ENCODE data around the gene CEP89. TPM values are rescaled to one million over a fixed set of nuclear protein-coding genes. Genes with fewer than 3 reads are reported as not detected.
"Not testable (repeated sequence)": the region's sequence is repeated elsewhere in the genome, so short reads cannot be mapped to it uniquely, and the experiment has no call there.

CEP89 gene
- 18.3 TPM for polyA plus RNA-seq (ENCODE audit: insufficient read length)

- DNase-seq, result peak; percentile 99
Measured at GRCh38 chr19:32971715-32972540, at the start of gene CEP89, which contains the start of gene FAAP24. TSS of gene CEP89 (minus strand) at chr19:32971958. CDS start at chr19:32971874, 84 bp downstream. TSS of gene FAAP24 (plus strand) at chr19:32972242. CDS start at chr19:32973197, 955 bp downstream.

- not testable (repeated sequence) for DNase-seq
Measured at GRCh38 chr19:33010891-33011290, 39.1 kb upstream of the CEP89 start.

DNA sequence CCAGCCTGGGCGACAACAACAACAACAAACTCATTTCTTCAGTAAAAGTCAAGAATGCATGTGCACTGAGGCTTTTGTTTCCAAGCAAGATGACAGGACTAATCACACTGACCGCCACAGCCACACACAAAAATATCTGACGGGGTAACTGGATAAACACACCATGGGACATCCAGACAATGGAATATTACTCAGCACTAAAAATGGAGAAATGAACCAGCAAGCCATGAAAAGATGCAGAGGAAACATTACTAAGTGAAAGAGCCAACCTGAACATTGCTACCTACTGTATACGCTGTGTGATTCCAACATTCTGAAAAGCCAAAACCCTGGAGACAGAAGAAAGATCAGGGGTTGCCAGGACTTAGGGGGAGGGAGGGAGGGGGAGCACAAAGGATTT, 37.0 kb upstream of the CEP89 start:
- DNase-seq, result no peak

DNA sequence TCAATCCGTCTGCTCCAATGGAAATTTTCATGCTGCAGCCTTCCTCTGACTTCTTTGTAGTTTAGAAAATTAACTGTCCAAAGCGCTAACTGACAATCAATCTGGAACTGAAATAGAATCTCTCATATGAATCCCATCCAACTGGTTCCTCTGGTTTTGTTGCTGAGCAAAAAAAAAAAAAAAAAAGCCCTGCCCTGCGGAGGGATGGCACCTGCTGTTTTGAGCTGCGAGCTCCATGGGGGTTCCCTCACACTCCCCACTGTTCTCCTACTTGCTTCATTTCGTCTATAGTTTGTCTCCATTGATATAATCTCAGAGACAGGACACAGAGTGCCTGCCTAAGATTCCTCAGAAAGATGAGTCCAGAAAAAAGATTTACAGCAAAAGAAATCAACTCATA, 33.7 kb upstream of the CEP89 start:
- DNase-seq, result no peak

GRCh38 chr19:33003424-33004024, 31.8 kb upstream of the CEP89 start:
- not testable (repeated sequence) for DNase-seq

GRCh38 chr19:33002126-33002865, 30.5 kb upstream of the CEP89 start:
- DNase-seq, result not testable (repeated sequence)

GRCh38 chr19:33000910-33001309, 29.2 kb upstream of the CEP89 start:
- DNase-seq, result no peak

DNA sequence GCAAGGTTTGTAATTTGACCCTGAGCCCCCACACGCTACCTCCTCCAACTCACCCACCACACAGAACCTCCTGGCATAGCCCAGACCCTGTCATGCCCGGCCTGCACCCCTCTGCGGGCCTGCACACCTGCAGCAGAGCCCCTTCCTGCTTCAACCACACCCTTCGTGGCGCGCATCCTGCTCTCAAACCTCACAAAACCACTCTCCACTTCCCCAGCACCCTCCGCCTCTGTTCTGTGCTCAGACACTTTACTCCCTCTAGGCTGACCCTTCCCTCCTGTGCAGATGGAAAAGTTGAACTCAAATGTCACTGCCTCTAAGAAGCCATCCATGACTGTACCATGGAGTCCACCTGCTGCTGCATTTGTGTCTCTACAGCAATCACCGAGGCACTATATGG, 28.8 kb upstream of the CEP89 start:
- DNase-seq, result no peak

GRCh38 chr19:32998722-32999121, 27.0 kb upstream of the CEP89 start:
- no peak for DNase-seq

- DNase-seq, result no peak
Measured at GRCh38 chr19:32997716-32998355, 26.1 kb upstream of the CEP89 start.

DNA sequence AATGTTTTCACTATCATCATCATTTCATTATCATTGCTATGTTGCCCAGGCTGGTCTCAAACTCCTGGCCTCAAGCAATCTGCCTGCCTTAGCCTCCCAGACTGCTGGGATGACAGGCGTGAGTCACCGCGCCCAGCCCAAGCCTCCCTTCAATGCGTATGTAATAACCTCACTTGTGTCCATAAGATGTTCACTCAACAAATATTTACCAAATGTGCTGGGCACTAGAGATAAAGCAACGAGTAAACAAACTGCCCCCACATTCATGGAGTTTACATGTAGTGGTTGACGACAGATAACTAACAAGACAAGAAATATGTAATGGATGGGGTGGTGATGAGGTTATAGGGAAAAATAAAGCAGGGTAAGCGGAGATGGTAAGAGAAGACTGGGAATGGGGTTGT, 25.3 kb upstream of the CEP89 start:
- not testable (repeated sequence) for DNase-seq

DNA sequence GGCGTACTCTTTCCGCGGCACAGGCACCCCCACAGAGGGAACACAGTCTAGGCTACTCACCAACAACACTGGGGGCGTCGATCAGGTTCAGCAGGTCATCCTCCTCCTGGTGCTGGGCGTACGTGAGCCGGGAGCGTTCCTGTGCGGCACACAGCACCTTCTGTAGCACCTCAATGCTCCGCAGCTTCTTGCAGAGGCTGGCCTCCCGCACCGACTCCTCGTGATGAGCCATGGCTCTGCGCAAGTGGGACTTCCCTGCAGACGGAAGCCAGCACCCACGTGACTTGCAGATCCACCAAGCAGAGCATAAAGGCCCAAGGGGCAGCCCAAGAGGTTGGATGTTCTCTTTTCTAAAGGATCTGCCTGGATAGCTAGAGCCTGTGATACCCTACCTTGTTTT, 24.2 kb upstream of the CEP89 start:
- DNase-seq, result not testable (repeated sequence)

- no peak for DNase-seq
Measured at GRCh38 chr19:32988724-32989123, 17.0 kb upstream of the CEP89 start.

DNA sequence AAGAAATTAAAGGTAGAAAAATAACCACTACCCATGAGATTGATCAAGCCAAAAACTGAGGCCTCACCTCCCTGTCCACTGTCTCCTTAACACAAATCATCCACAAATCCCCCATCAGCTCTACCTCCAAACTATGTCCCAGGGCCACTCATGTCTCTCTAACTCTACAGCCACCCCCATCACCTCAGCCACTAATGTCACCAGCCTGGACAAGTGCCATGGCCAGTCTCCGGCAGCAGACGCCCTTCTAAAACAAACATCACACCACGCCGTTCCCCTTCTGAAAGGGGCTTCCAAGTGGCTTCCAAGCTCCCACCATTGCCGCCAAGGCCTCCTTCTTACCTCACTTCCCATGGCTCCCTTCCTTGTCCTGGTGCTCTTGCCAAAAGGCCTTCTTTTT, 16.5 kb upstream of the CEP89 start:
- DNase-seq, result not testable (repeated sequence)

DNA sequence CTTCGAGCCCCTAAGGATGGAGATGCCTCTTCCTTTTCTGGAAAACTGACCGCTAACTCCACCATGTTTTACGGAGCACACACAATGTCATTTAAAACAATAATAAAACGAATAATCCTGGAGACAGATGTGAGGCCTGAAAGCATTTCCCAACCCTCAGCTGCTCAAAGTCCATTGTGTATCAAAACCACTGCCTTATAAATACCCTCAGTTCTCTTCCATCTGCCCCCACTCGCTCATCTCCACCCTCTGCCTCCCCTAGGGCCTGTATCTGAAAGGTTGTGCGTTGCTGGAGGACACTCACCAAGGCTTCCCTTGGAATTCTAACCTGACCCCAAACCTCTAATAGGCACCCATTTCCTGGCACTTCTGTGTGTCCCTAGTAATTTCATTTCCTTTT, 10.7 kb upstream of the CEP89 start:
- DNase-seq, result not testable (repeated sequence)

GRCh38 chr19:32979807-32980206, 8.0 kb upstream of the CEP89 start:
- DNase-seq, result not testable (repeated sequence)

- DNase-seq, result not testable (repeated sequence)
Measured at GRCh38 chr19:32977813-32978212, 6.1 kb upstream of the CEP89 start.

GRCh38 chr19:32977280-32977679, 5.5 kb upstream of the CEP89 start:
- DNase-seq, result no peak

DNA sequence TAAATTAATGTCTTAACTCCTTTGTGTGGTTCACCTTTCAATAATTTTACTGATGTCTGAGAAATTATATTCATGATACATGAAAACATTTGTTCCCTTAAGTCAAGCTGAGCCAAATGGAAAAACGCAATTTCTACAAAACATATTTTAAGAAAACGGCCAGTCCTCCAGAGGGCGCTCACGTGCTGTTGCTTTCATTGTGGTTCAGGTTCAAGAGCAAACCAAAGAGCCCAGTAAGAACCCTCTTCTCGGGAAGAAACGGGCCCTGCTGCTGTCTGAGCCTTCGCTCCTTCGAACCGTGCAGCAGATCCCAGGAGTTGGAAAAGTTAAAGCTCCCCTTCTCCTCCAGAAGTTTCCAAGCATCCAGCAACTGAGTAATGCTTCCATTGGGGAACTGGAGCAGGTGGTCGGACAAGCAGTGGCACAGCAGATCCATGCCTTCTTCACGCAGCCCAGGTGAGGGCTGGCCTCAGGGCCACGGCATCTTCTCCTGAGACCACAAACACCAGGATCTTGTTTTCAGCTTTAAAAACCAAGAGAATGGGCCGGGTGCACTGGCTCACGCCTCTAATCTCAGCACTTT, 4.6 kb upstream of the CEP89 start:
- DNase-seq, result peak; percentile 24

- no peak for DNase-seq
Measured at GRCh38 chr19:32971012-32971595, 654 bp downstream of the CEP89 start.

DNA sequence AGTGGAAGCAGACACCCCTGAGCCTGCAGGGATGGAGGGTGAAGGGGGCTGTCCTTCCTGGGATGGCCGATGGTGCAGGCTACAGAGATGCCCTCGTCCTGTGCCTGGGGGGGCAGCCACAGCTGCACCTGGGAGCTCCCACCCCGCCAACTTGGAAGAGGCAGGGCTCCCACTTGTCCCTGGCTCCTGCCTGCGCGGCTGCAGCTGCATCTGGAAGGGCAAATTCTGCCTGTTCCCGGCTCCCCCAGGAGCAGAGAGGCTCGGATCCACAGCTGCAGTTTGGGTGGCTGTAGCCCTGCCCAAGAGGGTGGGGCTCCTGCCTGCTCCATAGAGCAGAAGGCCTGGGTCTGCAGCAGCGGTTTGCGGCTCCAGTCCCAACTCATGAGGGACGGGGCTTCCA, 2.2 kb downstream of the CEP89 start:
- no peak for DNase-seq

DNA sequence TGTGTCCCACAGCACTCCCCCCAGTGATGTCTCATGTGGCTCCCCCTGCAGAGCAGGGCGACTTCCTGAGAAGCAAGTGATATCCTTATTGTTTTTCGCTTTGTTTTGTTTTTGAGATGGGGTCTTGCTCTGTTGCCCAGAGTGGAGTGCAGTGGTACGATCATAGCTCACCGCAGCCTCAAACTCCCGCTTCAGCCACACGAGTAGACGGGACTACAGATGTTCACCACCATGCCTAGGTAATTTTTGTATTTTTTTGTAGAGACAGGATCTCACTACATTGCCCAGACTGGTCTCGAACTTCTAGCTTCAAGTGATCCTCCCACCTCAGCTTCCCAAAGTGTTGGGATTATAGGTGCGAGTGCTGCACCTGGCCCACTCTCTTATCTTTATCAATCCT, 5.0 kb downstream of the CEP89 start:
- no peak for DNase-seq
